ENCODE results near the gene SBSN. TPM values are rescaled to one million over a fixed set of nuclear protein-coding genes. Genes with fewer than 3 reads are reported as not detected.

The SBSN gene
- total and polyA plus RNA-seq, 2 experiments from 2014 or later, result 3.2 to 7.9 TPM

DNA sequence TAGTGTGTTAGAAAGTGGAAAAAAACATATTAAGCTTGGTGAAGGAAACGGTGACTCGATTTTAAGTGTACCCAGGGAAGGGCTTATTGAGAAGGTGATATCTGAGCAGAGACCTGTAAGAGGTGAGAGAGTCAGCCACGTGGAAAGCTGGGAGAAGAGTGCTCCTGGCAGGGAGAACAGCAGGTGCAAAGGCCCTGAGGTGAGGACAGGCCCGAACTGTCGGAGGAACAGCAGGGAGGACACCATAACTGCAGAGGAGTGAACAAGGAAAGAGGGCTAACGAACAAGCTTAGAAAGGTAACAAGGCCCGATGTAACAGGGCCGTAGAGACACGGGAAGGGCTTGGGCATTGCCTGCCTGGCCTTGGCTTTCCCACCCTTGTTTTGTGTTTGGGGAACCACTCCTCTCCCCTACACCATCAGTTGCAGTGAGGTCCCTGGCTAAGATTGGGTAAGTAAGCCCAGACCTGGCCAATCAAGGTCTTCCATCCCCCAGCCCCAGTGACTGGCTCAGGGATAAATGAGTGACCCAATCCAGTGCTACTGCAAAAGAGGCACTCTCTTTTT is 28.0 kb upstream of the SBSN start:
- Histone ChIP-seq H3K9me2 (ENCODE audit: insufficient read depth) (no peaks in the 10 kb centered on the region), H2AFZ (no peak overlapping the region), H3K27ac (no peak overlapping the region), H3K36me3 (ENCODE audit: low read depth) (no peaks in the 10 kb centered on the region), H3F3A (ENCODE audit: insufficient read depth) (no peaks in the 10 kb centered on the region), H3K4me1 (ENCODE audit: insufficient read depth) (no peaks in the 10 kb centered on the region), H3K9me3 (ENCODE audit: low read depth) (no peaks in the 10 kb centered on the region), H3K4me3 (no peak overlapping the region), H3K9ac (no peak overlapping the region), H3K79me2 (ENCODE audit: insufficient read depth) (no peaks in the 10 kb centered on the region), H3K27me3 (replicated peaks; ENCODE audit: insufficient read depth) (0 out of 2 replicates have a peak, but pooled peaks cover 10% of the 10 kb centered on the region), H3K4me2 (ENCODE audit: unreplicated experiment) (no peak overlapping the region), H4K20me1 (ENCODE audit: insufficient read depth) (no peaks in the 10 kb centered on the region)
- DNase-seq, result no peak
- WGBS, 2 experiments (ENCODE audit: low coverage in 1 of 2, low lambda C conversion rate in 2 of 2, missing lambda C conversion rate in 2 of 2), result 73 to 77% methylated on average over 9 of the region's 9 CpGs
- in situ Hi-C loops (cut with MboI), result no loop called here
- TF ChIP-seq EZH2phosphoT487 (IDR thresholded peaks at IDR 0.05; ENCODE audit: insufficient read depth, low read depth) (no peak), EZH2 (IDR thresholded peaks at IDR 0.05; ENCODE audit: insufficient read depth, poor library complexity, severe bottlenecking) (no peak)

DNA sequence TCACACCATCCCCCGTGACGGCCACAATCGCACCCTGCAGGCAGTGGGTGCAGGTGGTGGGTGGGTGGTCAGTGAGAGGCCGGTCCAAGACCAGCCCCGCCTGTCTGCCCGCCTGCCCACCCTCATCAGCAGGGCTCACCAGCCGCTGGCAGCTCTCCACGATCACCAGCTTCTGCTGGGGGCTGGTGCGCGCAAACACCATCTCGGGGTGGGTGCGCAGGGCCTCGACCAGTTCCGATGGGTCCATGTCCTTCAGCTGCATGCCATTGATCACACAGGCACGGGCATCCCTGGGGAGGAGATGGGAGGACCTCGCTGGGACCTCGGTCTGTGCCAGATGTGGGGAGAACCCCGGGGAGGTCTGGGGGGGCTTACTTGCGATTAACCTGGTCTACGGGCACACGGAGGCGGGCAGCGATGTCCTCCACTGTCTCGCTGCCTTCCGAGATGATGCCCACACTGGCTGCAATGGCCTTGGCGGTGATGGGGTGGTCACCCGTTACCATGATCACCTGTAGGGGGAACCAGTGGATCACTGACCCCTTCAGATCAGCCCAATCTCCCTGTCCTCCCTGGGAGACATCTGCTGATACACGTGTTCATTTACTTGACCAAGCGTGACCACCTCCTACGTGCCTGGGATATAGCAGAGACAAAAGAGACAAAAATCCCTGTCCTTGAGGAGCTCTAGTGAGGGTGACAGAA is 27.3 kb upstream of the SBSN start:
- in situ Hi-C loops (cut with MboI), result no loop called here
- DNase-seq, result peak; percentile 44
- TF ChIP-seq EZH2 (IDR thresholded peaks at IDR 0.05; ENCODE audit: insufficient read depth, poor library complexity, severe bottlenecking) (no peak), EZH2phosphoT487 (IDR thresholded peaks at IDR 0.05; ENCODE audit: insufficient read depth, low read depth) (no peak)
- 60 to 64% methylated on average over 30 of the region's 30 CpGs for WGBS, 2 experiments (ENCODE audit: low coverage in 1 of 2, low lambda C conversion rate in 2 of 2, missing lambda C conversion rate in 2 of 2)
- H3K4me3 ChIP-seq, result no peak overlapping the region
- H3K27ac ChIP-seq, result no peak overlapping the region
- no peaks in the 10 kb centered on the region for H3K4me1 ChIP-seq (ENCODE audit: insufficient read depth)
- no peaks in the 10 kb centered on the region for H3K9me2 ChIP-seq (ENCODE audit: insufficient read depth)
- H3K27me3 ChIP-seq (replicated peaks; ENCODE audit: insufficient read depth), result 0 out of 2 replicates have a peak, but pooled peaks cover 9% of the 10 kb centered on the region
- no peaks in the 10 kb centered on the region for H3K36me3 ChIP-seq (ENCODE audit: low read depth)
- no peak overlapping the region for H3K4me2 ChIP-seq (ENCODE audit: unreplicated experiment)
- no peak overlapping the region for H2AFZ ChIP-seq
- H3K9me3 ChIP-seq (ENCODE audit: low read depth), result no peaks in the 10 kb centered on the region
- H3K79me2 ChIP-seq (ENCODE audit: insufficient read depth), result no peaks in the 10 kb centered on the region
- no peaks in the 10 kb centered on the region for H3F3A ChIP-seq (ENCODE audit: insufficient read depth)
- no peak overlapping the region for H3K9ac ChIP-seq
- no peaks in the 10 kb centered on the region for H4K20me1 ChIP-seq (ENCODE audit: insufficient read depth)

DNA sequence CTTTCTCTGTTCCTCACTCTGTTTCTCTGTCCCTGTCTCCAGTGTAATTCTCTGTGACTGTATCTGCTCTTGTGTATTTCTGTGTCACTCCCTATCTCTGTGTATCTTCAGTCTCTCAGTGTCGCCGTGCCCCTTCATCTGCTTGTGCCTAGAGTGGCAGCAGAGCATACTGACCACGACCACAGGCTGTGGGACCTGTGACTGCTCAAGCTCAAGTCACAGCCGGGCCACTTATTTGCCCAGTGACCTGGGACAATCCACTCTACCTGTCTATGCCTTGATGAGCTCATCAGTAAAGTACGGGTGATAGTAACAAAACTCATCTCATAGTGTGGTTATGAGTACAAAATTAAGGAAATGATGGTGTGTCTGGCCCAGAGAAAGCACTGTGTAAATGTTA is 26.0 kb upstream of the SBSN start:
- H3K4me1 ChIP-seq (ENCODE audit: insufficient read depth), result no peaks in the 10 kb centered on the region
- no peaks in the 10 kb centered on the region for H3F3A ChIP-seq (ENCODE audit: insufficient read depth)
- H3K9me3 ChIP-seq (ENCODE audit: low read depth), result no peaks in the 10 kb centered on the region
- H3K79me2 ChIP-seq (ENCODE audit: insufficient read depth), result no peaks in the 10 kb centered on the region
- H3K27ac ChIP-seq, result no peak overlapping the region
- 0 out of 2 replicates have a peak, but pooled peaks cover 4% of the 10 kb centered on the region for H3K27me3 ChIP-seq (replicated peaks; ENCODE audit: insufficient read depth)
- no peaks in the 10 kb centered on the region for H3K9me2 ChIP-seq (ENCODE audit: insufficient read depth)
- no peak for DNase-seq
- no peaks in the 10 kb centered on the region for H3K36me3 ChIP-seq (ENCODE audit: low read depth)
- WGBS, 2 experiments (ENCODE audit: low coverage in 1 of 2, low lambda C conversion rate in 2 of 2, missing lambda C conversion rate in 2 of 2), result 53 to 60% methylated on average over 5 of the region's 5 CpGs
- H2AFZ ChIP-seq, result no peak overlapping the region
- no peak for TF ChIP-seq EZH2 (IDR thresholded peaks at IDR 0.05; ENCODE audit: insufficient read depth, poor library complexity, severe bottlenecking)
- no peak for TF ChIP-seq EZH2phosphoT487 (IDR thresholded peaks at IDR 0.05; ENCODE audit: insufficient read depth, low read depth)
- in situ Hi-C loops (cut with MboI), result no loop called here
- no peak overlapping the region for H3K9ac ChIP-seq
- no peak overlapping the region for H3K4me2 ChIP-seq (ENCODE audit: unreplicated experiment)
- H4K20me1 ChIP-seq (ENCODE audit: insufficient read depth), result no peaks in the 10 kb centered on the region
- no peak overlapping the region for H3K4me3 ChIP-seq

DNA sequence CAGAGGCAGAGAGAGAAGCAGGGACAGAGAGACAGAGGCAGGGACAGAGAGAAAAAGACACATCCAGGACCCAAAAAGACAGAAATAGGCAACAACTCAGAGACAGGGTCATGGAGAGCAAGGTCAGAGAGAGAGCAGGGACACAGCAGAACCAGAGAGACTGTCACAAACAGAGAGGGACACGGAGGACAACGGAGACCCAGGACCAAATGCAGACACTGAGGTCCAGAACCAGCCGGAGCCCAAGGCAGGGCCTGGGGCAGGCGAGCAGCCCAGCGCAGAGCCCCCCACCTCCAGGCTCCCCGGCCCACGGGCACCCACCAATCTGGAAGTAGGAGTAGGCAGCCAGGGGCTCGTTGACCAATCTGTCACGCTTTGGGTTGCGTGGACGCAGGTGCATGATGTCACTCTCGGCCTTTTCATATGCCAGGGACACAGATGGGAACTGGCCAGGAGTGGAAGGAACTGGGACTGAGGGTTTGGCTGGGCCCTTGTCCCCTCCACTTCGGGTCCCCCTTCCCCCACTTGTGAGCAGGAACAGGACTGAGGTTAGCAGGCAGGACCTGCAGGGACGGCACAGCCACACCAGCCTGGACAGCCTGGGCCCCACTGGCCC is 25.4 kb upstream of the SBSN start:
- no peak for DNase-seq
- in situ Hi-C loops (cut with MboI), result no loop called here
- H3K4me3 ChIP-seq, result no peak overlapping the region

More for the DNA sequence above, 25.4 kb upstream of the SBSN start:
- Histone ChIP-seq H3K79me2 (ENCODE audit: insufficient read depth) (no peaks in the 10 kb centered on the region), H3K27me3 (replicated peaks; ENCODE audit: insufficient read depth) (no peaks in the 10 kb centered on the region), H3K4me1 (ENCODE audit: insufficient read depth) (no peaks in the 10 kb centered on the region), H3K9me2 (ENCODE audit: insufficient read depth) (no peaks in the 10 kb centered on the region), H4K20me1 (ENCODE audit: insufficient read depth) (no peaks in the 10 kb centered on the region), H3K4me2 (ENCODE audit: unreplicated experiment) (no peak overlapping the region), H3K36me3 (ENCODE audit: low read depth) (no peaks in the 10 kb centered on the region), H3F3A (ENCODE audit: insufficient read depth) (no peaks in the 10 kb centered on the region), H3K27ac (no peak overlapping the region), H3K9ac (no peak overlapping the region), H3K9me3 (ENCODE audit: low read depth) (no peaks in the 10 kb centered on the region), H2AFZ (no peak overlapping the region)
- TF ChIP-seq EZH2 (IDR thresholded peaks at IDR 0.05; ENCODE audit: insufficient read depth, poor library complexity, severe bottlenecking), result no peak
- no peak for TF ChIP-seq EZH2phosphoT487 (IDR thresholded peaks at IDR 0.05; ENCODE audit: insufficient read depth, low read depth)
- 57 to 58% methylated on average over 14 of the region's 14 CpGs for WGBS, 2 experiments (ENCODE audit: low coverage in 1 of 2, low lambda C conversion rate in 2 of 2, missing lambda C conversion rate in 2 of 2)

Data from GM23248 (cell line).